Fibroblast of skin of back (primary cell): ENCODE data around the gene FRZB. TPM values are rescaled to one million over a fixed set of nuclear protein-coding genes. Genes with fewer than 3 reads are reported as not detected.
"Not testable (repeated sequence)": the region's sequence is repeated elsewhere in the genome, so short reads cannot be mapped to it uniquely, and the experiment has no call there.

ENCODE experiments used
- DNase-seq: peaks from one replicate; pipeline ENCODE4 v3.0.0-alpha.2; 2013
- polyA plus RNA-seq, 2 experiments: library from polyadenylated mRNA; unstranded; fragments of 120-200 nt; gene quantifications; one replicate each; pipeline ENCODE4 v1.2.1, GENCODE V29; 2013; ENCODE audit not compliant: insufficient read length in 2 of 2

FRZB gene
- 0.11 TPM for polyA plus RNA-seq (2013, experiment 1 of 2; ENCODE audit: insufficient read length)
- polyA plus RNA-seq (2013, experiment 2 of 2; ENCODE audit: insufficient read length): 0.05 TPM

GRCh38 chr2:182866461-182867406, at the start of gene FRZB:
FRZB (minus strand) TSS chr2:182866637; CDS start chr2:182866552, 85 bp downstream.
- peak; percentile 67 for DNase-seq

- peak; percentile 92 for DNase-seq
Measured at GRCh38 chr2:182915369-182916326, 49.2 kb upstream of the FRZB start.

GRCh38 chr2:182914852-182915251, 48.4 kb upstream of the FRZB start:
- DNase-seq: no peak

GRCh38 chr2:182913064-182913463, 46.6 kb upstream of the FRZB start:
- no peak for DNase-seq

GRCh38 chr2:182912518-182912915, 46.1 kb upstream of the FRZB start:
- DNase-seq: no peak

GRCh38 chr2:182911813-182912517, 45.5 kb upstream of the FRZB start:
- no peak for DNase-seq

- no peak for DNase-seq
Measured at GRCh38 chr2:182910965-182911364, 44.5 kb upstream of the FRZB start.

GRCh38 chr2:182907081-182907830, 40.8 kb upstream of the FRZB start:
- peak; percentile 24 for DNase-seq

- DNase-seq: no peak
Measured at GRCh38 chr2:182906454-182906853, 40.0 kb upstream of the FRZB start.

GRCh38 chr2:182904844-182905243, 38.4 kb upstream of the FRZB start:
- DNase-seq: no peak

- DNase-seq: no peak
Measured at GRCh38 chr2:182903566-182903965, 37.1 kb upstream of the FRZB start.

- DNase-seq: no peak
Measured at GRCh38 chr2:182901748-182902147, 35.3 kb upstream of the FRZB start.

GRCh38 chr2:182898718-182899117, 32.3 kb upstream of the FRZB start:
- DNase-seq: no peak

- peak; percentile 42 for DNase-seq
Measured at GRCh38 chr2:182897137-182897536, 30.7 kb upstream of the FRZB start.

- DNase-seq: no peak
Measured at GRCh38 chr2:182895798-182896197, 29.4 kb upstream of the FRZB start.

- no peak for DNase-seq
Measured at GRCh38 chr2:182895169-182895568, 28.7 kb upstream of the FRZB start.

- DNase-seq: peak; percentile 59
Measured at GRCh38 chr2:182894174-182894573, 27.7 kb upstream of the FRZB start.

- no peak for DNase-seq
Measured at GRCh38 chr2:182893666-182894065, 27.2 kb upstream of the FRZB start.

GRCh38 chr2:182893035-182893434, 26.6 kb upstream of the FRZB start:
- not testable (repeated sequence) for DNase-seq

GRCh38 chr2:182891611-182892010, 25.2 kb upstream of the FRZB start:
- no peak for DNase-seq

- DNase-seq: no peak
Measured at GRCh38 chr2:182890773-182891378, 24.4 kb upstream of the FRZB start.
